H1 (cell line): ENCODE measurements around the gene SUDS3. TPM values are rescaled to one million over a fixed set of nuclear protein-coding genes. Genes with fewer than 3 reads are reported as not detected.

ENCODE experiments used
- ASH2L ChIP-seq: fragments of 200-600, 300-600 bp; sonication (generic); IDR thresholded peaks from one replicate; pipeline ENCODE4 v1.7.1; 2017; ENCODE audit warnings: low read length
- BACH1 ChIP-seq: IDR thresholded peaks from 2 replicates; pipeline ENCODE4 v1.6.1; 2012; ENCODE audit warnings: low read length, improper control_type of control experiment
- CTBP2 ChIP-seq: IDR thresholded peaks from 2 replicates; pipeline ENCODE4 v1.7.0; 2011; ENCODE audit warnings: borderline replicate concordance, mild to moderate bottlenecking, moderate library complexity, mixed read lengths, low read length; ENCODE audit not compliant: insufficient read depth, insufficient read length
- EP300 ChIP-seq, 2 experiments: IDR thresholded peaks; 1 replicate in 1 of 2; 2 replicates in 1 of 2; pipeline ENCODE4 v1.6.1; 2011 to 2012; ENCODE audit warnings: low read depth in 2 of 2, low read length in 2 of 2, mild to moderate bottlenecking in 2 of 2, borderline replicate concordance in 1 of 2, inconsistent platforms in 1 of 2, moderate library complexity in 1 of 2
- RXRA ChIP-seq: IDR thresholded peaks from 2 replicates; pipeline ENCODE4 v1.6.1; 2011; ENCODE audit warnings: low read depth, mild to moderate bottlenecking, low read length, moderate library complexity; ENCODE audit not compliant: insufficient read depth
- SP1 ChIP-seq: IDR thresholded peaks from 2 replicates; pipeline ENCODE4 v1.6.1; 2011; ENCODE audit warnings: low read depth, low read length
- SP4 ChIP-seq: IDR thresholded peaks from 2 replicates; pipeline ENCODE4 v1.6.1; 2012; ENCODE audit warnings: low read length, inconsistent platforms
- TAF1 ChIP-seq: IDR thresholded peaks from 2 replicates; pipeline ENCODE4 v1.6.1; 2011; ENCODE audit warnings: mild to moderate bottlenecking, low read depth, low read length
- TAF7 ChIP-seq: optimal IDR thresholded peaks from 2 replicates; pipeline ENCODE3; 2011; ENCODE audit warnings: low read depth, mild to moderate bottlenecking, inconsistent platforms, low read length, moderate library complexity, borderline replicate concordance
- TCF12 ChIP-seq: IDR thresholded peaks from 2 replicates; pipeline ENCODE4 v1.6.1; 2011; ENCODE audit warnings: low read depth, mild to moderate bottlenecking, low read length
- polyA plus RNA-seq, 7 experiments: library from polyadenylated mRNA; depleted of rRNA in 3 of 7; stranded (reverse) in 5 of 7; unstranded in 2 of 7; fragments of >200 nt in 5 of 7; fragments of 200-250 nt in 2 of 7; gene quantifications; 1 replicate in 5 of 7; 2 replicates in 1 of 7; 4 replicates in 1 of 7; pipeline versions ENCODE4 v1.2.1 to v1.2.3, GENCODE V29; 2011 to 2013; ENCODE audit warnings: missing spikeins in 2 of 7, mixed read lengths in 2 of 7
- total RNA-seq: library from RNA; stranded (reverse); fragmentation: NEBNext Ultra II Directional; extraction: Animal tissue kit (Norgen Biotek cat#: 25700); gene quantifications from 2 replicates; pipeline ENCODE4 v1.2.1, GENCODE V29; 2021
- TF ChIP-seq, protein P1 (sequence below): fragments of 300-600 bp; sonication (generic); IDR thresholded peaks from 2 replicates; pipeline ENCODE4 v1.7.1; 2012; ENCODE audit warnings: low read length, moderate library complexity, mild to moderate bottlenecking, inconsistent platforms; ENCODE audit not compliant: insufficient replicate concordance

SUDS3 gene
- total and polyA plus RNA-seq, 2 of the 8 experiments (the other 6 are each of a cell fraction or from before 2014, with no cell fraction given), result 30.0 to 58.7 TPM

DNA sequence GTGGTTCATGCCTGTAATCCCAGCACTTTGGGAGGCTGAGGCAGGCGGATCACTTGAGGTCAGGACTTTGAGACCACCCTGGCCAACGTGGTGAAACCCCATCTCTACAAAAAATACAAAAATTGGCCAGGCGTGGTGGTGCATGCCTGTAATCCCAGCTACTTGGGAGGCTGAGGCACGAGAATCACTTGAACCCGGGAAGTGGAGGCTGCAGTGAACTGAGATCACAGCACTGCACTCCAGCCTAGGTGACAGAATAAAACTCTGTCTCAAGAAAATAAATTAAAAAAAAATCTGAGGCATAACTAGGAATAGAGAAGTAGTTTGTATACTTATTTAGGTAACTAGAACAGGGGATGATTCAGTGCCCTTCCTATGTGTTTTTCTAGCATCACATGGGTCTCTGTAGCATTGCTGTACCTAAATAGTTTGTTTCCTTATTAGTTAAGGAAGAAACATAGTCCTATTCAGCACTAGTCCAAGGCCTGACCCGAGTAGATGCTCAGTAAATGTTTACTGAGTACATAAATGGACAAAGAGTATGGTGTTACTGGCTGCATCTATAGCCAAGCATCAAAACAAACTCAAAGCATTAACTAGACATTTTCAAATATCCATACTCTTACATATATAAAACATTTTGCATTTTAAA, 25.3 kb upstream of the SUDS3 start (continued):
- TF ChIP-seq, protein P1, sequence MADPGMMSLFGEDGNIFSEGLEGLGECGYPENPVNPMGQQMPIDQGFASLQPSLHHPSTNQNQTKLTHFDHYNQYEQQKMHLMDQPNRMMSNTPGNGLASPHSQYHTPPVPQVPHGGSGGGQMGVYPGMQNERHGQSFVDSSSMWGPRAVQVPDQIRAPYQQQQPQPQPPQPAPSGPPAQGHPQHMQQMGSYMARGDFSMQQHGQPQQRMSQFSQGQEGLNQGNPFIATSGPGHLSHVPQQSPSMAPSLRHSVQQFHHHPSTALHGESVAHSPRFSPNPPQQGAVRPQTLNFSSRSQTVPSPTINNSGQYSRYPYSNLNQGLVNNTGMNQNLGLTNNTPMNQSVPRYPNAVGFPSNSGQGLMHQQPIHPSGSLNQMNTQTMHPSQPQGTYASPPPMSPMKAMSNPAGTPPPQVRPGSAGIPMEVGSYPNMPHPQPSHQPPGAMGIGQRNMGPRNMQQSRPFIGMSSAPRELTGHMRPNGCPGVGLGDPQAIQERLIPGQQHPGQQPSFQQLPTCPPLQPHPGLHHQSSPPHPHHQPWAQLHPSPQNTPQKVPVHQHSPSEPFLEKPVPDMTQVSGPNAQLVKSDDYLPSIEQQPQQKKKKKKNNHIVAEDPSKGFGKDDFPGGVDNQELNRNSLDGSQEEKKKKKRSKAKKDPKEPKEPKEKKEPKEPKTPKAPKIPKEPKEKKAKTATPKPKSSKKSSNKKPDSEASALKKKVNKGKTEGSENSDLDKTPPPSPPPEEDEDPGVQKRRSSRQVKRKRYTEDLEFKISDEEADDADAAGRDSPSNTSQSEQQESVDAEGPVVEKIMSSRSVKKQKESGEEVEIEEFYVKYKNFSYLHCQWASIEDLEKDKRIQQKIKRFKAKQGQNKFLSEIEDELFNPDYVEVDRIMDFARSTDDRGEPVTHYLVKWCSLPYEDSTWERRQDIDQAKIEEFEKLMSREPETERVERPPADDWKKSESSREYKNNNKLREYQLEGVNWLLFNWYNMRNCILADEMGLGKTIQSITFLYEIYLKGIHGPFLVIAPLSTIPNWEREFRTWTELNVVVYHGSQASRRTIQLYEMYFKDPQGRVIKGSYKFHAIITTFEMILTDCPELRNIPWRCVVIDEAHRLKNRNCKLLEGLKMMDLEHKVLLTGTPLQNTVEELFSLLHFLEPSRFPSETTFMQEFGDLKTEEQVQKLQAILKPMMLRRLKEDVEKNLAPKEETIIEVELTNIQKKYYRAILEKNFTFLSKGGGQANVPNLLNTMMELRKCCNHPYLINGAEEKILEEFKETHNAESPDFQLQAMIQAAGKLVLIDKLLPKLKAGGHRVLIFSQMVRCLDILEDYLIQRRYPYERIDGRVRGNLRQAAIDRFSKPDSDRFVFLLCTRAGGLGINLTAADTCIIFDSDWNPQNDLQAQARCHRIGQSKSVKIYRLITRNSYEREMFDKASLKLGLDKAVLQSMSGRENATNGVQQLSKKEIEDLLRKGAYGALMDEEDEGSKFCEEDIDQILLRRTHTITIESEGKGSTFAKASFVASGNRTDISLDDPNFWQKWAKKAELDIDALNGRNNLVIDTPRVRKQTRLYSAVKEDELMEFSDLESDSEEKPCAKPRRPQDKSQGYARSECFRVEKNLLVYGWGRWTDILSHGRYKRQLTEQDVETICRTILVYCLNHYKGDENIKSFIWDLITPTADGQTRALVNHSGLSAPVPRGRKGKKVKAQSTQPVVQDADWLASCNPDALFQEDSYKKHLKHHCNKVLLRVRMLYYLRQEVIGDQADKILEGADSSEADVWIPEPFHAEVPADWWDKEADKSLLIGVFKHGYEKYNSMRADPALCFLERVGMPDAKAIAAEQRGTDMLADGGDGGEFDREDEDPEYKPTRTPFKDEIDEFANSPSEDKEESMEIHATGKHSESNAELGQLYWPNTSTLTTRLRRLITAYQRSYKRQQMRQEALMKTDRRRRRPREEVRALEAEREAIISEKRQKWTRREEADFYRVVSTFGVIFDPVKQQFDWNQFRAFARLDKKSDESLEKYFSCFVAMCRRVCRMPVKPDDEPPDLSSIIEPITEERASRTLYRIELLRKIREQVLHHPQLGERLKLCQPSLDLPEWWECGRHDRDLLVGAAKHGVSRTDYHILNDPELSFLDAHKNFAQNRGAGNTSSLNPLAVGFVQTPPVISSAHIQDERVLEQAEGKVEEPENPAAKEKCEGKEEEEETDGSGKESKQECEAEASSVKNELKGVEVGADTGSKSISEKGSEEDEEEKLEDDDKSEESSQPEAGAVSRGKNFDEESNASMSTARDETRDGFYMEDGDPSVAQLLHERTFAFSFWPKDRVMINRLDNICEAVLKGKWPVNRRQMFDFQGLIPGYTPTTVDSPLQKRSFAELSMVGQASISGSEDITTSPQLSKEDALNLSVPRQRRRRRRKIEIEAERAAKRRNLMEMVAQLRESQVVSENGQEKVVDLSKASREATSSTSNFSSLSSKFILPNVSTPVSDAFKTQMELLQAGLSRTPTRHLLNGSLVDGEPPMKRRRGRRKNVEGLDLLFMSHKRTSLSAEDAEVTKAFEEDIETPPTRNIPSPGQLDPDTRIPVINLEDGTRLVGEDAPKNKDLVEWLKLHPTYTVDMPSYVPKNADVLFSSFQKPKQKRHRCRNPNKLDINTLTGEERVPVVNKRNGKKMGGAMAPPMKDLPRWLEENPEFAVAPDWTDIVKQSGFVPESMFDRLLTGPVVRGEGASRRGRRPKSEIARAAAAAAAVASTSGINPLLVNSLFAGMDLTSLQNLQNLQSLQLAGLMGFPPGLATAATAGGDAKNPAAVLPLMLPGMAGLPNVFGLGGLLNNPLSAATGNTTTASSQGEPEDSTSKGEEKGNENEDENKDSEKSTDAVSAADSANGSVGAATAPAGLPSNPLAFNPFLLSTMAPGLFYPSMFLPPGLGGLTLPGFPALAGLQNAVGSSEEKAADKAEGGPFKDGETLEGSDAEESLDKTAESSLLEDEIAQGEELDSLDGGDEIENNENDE, result no peak
- TF ChIP-seq SP4 (no peak), CTBP2 (no peak), ASH2L (no peak), RXRA (no peak), SP1 (no peak), TAF7 (no peak), TAF1 (no peak), BACH1 (no peak), TCF12 (no peak), EP300 (IDR thresholded peaks at IDR 0.05; ENCODE audit: borderline replicate concordance in 1 of 2, low read depth in 2 of 2, low read length in 2 of 2) (no peak)
